Esophagus muscularis mucosa (tissue), 4 donors: ENCODE data around the gene MRO.

Source experiments
- EP300 ChIP-seq: sonication (generic); formaldehyde crosslinking; IDR thresholded peaks from one replicate; pipeline ENCODE4 v1.6.1; 2017; ENCODE audit warnings: antibody characterized with exemption
- POLR2A ChIP-seq: fragments of 450-650 bp; IDR thresholded peaks from one replicate; pipeline ENCODE4 v1.6.1; 2017; ENCODE audit warnings: antibody characterized with exemption, moderate library complexity, mild to moderate bottlenecking, low read depth
- POLR2AphosphoS5 ChIP-seq, 2 donors: sonication (generic); formaldehyde crosslinking; IDR thresholded peaks; one replicate each; pipeline ENCODE4 v1.6.1; 2017; ENCODE audit warnings: antibody characterized with exemption in 2 of 2
- TF ChIP-seq, protein P1 (sequence below), 3 experiments: fragments of 200-600 bp in 2 of 3; fragments of 450-650 bp in 1 of 3; sonication (generic) in 2 of 3; IDR thresholded peaks; one replicate each; pipeline ENCODE4 v1.5.1; 2017 to 2019; ENCODE audit warnings: antibody characterized with exemption in 3 of 3, mild to moderate bottlenecking in 2 of 3, moderate library complexity in 1 of 3

DNA sequence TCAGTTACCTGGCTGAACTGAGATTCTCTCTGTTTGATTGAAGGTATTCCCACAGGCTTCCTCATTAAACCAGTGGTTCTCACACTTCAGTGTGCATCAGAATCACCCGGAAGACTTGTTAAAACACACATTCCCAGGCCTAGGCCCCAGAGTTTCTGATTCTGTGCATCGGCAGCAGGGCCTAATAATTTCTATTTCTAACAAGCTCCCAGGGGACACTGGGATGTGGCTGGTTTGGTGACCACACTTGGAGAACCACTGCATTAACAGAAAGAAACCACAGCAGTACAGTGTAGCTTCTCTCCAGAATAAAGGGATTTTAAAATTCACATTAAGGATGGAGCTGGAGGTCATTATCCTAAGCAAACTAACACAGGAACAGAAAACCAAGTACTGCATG, 6.5 kb downstream of the MRO start:
- TF ChIP-seq POLR2AphosphoS5 (IDR thresholded peaks at IDR 0.05) (no peak), POLR2A (no peak), EP300 (no peak)
- TF ChIP-seq, protein P1, sequence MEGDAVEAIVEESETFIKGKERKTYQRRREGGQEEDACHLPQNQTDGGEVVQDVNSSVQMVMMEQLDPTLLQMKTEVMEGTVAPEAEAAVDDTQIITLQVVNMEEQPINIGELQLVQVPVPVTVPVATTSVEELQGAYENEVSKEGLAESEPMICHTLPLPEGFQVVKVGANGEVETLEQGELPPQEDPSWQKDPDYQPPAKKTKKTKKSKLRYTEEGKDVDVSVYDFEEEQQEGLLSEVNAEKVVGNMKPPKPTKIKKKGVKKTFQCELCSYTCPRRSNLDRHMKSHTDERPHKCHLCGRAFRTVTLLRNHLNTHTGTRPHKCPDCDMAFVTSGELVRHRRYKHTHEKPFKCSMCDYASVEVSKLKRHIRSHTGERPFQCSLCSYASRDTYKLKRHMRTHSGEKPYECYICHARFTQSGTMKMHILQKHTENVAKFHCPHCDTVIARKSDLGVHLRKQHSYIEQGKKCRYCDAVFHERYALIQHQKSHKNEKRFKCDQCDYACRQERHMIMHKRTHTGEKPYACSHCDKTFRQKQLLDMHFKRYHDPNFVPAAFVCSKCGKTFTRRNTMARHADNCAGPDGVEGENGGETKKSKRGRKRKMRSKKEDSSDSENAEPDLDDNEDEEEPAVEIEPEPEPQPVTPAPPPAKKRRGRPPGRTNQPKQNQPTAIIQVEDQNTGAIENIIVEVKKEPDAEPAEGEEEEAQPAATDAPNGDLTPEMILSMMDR (IDR thresholded peaks at IDR 0.05): no peak
